ENCODE measurements around the gene PIK3AP1.

GRCh38 chr10:96704563-96704962 lies 15.8 kb downstream of the PIK3AP1 start:
- TF ChIP-seq CTCF (IDR thresholded peaks at IDR 0.05; ENCODE audit: insufficient read depth, low read length, poor library complexity, severe bottlenecking) (no peak), EZH2phosphoT487 (conservative IDR thresholded peaks at IDR 0.05; ENCODE audit: low read length) (no peak)
